HG03060 (cell line): ENCODE data around the gene SFTPA1.
"Not testable (repeated sequence)": the region's sequence is repeated elsewhere in the genome, so short reads cannot be mapped to it uniquely, and the experiment has no call there.

Experiments used
- ATAC-seq: cut with Tn5 transposase; IDR thresholded peaks from one replicate; pipeline ENCODE4 v1.9.1; 2021; ENCODE audit warnings: low read depth, moderate number of reproducible peaks; ENCODE audit not compliant: unreplicated experiment

SFTPA1 gene

GRCh38 chr10:79608505-79609375, 2.0 kb upstream of the SFTPA1 start:
- ATAC-seq, result no peak

GRCh38 chr10:79611193-79611976, 646 bp downstream of the SFTPA1 start:
- ATAC-seq, result not testable (repeated sequence)

- ATAC-seq, result no peak
These were observed 4.8 kb downstream of the SFTPA1 start for GRCh38 chr10:79615577-79615976.

- no peak for ATAC-seq
These were observed 5.4 kb downstream of the SFTPA1 start for GRCh38 chr10:79616164-79616563.

- ATAC-seq, result not testable (repeated sequence)
These were observed 12.9 kb downstream of the SFTPA1 start for GRCh38 chr10:79623663-79624062.

- no peak for ATAC-seq
These were observed 16.3 kb downstream of the SFTPA1 start for GRCh38 chr10:79627075-79627474.

GRCh38 chr10:79628083-79628482, 17.3 kb downstream of the SFTPA1 start:
- ATAC-seq, result no peak

- ATAC-seq, result no peak
These were observed 18.5 kb downstream of the SFTPA1 start for GRCh38 chr10:79628988-79629954.

- no peak for ATAC-seq
These were observed 19.2 kb downstream of the SFTPA1 start for GRCh38 chr10:79629955-79630327.

GRCh38 chr10:79636654-79637199, 26.0 kb downstream of the SFTPA1 start:
- not testable (repeated sequence) for ATAC-seq

- no peak for ATAC-seq
These were observed 27.6 kb downstream of the SFTPA1 start for GRCh38 chr10:79638318-79638717.

GRCh38 chr10:79652695-79653094, 42.0 kb downstream of the SFTPA1 start:
- not testable (repeated sequence) for ATAC-seq

- ATAC-seq, result not testable (repeated sequence)
These were observed 52.5 kb downstream of the SFTPA1 start for GRCh38 chr10:79663287-79663686.

GRCh38 chr10:79664686-79665085, 53.9 kb downstream of the SFTPA1 start:
- not testable (repeated sequence) for ATAC-seq
